H1 (cell line): ENCODE data around the gene OR2B2. TPM values are rescaled to one million over a fixed set of nuclear protein-coding genes. Genes with fewer than 3 reads are reported as not detected.

Experiments used
- CREB1 ChIP-seq: IDR thresholded peaks from 2 replicates; pipeline ENCODE4 v1.6.1; 2012; ENCODE audit warnings: inconsistent platforms
- CTCF ChIP-seq, 3 experiments: IDR thresholded peaks; 1 replicate in 2 of 3; 2 replicates in 1 of 3; pipeline versions ENCODE4 v1.5.1 to v1.6.1; 2011; ENCODE audit warnings: low read length in 3 of 3, mild to moderate bottlenecking in 3 of 3, inconsistent platforms in 2 of 3, low read depth in 1 of 3, moderate library complexity in 1 of 3; ENCODE audit not compliant: insufficient read depth in 1 of 3; ENCODE audit errors: control extremely low read depth in 1 of 3
- MAFK ChIP-seq: IDR thresholded peaks from 2 replicates; pipeline ENCODE4 v1.6.1; 2012; ENCODE audit warnings: low read depth, mild to moderate bottlenecking, improper control_type of control experiment, low read length
- polyA plus RNA-seq, 7 experiments: library from polyadenylated mRNA; depleted of rRNA in 3 of 7; stranded (reverse) in 5 of 7; unstranded in 2 of 7; fragments of >200 nt in 5 of 7; fragments of 200-250 nt in 2 of 7; gene quantifications; 1 replicate in 5 of 7; 2 replicates in 1 of 7; 4 replicates in 1 of 7; pipeline versions ENCODE4 v1.2.1 to v1.2.3, GENCODE V29; 2011 to 2013; ENCODE audit warnings: missing spikeins in 2 of 7, mixed read lengths in 2 of 7
- total RNA-seq: library from RNA; stranded (reverse); fragmentation: NEBNext Ultra II Directional; extraction: Animal tissue kit (Norgen Biotek cat#: 25700); gene quantifications from 2 replicates; pipeline ENCODE4 v1.2.1, GENCODE V29; 2021
- TF ChIP-seq, protein P1 (sequence below): fragments of 300-600 bp; sonication (generic); IDR thresholded peaks from 2 replicates; pipeline ENCODE4 v1.7.1; 2012; ENCODE audit warnings: low read length, moderate library complexity, mild to moderate bottlenecking, inconsistent platforms; ENCODE audit not compliant: insufficient replicate concordance

Gene OR2B2
- total and polyA plus RNA-seq, 2 of the 8 experiments (the other 6 are each of a cell fraction or from before 2014, with no cell fraction given), result not detected

- TF ChIP-seq, protein P1, sequence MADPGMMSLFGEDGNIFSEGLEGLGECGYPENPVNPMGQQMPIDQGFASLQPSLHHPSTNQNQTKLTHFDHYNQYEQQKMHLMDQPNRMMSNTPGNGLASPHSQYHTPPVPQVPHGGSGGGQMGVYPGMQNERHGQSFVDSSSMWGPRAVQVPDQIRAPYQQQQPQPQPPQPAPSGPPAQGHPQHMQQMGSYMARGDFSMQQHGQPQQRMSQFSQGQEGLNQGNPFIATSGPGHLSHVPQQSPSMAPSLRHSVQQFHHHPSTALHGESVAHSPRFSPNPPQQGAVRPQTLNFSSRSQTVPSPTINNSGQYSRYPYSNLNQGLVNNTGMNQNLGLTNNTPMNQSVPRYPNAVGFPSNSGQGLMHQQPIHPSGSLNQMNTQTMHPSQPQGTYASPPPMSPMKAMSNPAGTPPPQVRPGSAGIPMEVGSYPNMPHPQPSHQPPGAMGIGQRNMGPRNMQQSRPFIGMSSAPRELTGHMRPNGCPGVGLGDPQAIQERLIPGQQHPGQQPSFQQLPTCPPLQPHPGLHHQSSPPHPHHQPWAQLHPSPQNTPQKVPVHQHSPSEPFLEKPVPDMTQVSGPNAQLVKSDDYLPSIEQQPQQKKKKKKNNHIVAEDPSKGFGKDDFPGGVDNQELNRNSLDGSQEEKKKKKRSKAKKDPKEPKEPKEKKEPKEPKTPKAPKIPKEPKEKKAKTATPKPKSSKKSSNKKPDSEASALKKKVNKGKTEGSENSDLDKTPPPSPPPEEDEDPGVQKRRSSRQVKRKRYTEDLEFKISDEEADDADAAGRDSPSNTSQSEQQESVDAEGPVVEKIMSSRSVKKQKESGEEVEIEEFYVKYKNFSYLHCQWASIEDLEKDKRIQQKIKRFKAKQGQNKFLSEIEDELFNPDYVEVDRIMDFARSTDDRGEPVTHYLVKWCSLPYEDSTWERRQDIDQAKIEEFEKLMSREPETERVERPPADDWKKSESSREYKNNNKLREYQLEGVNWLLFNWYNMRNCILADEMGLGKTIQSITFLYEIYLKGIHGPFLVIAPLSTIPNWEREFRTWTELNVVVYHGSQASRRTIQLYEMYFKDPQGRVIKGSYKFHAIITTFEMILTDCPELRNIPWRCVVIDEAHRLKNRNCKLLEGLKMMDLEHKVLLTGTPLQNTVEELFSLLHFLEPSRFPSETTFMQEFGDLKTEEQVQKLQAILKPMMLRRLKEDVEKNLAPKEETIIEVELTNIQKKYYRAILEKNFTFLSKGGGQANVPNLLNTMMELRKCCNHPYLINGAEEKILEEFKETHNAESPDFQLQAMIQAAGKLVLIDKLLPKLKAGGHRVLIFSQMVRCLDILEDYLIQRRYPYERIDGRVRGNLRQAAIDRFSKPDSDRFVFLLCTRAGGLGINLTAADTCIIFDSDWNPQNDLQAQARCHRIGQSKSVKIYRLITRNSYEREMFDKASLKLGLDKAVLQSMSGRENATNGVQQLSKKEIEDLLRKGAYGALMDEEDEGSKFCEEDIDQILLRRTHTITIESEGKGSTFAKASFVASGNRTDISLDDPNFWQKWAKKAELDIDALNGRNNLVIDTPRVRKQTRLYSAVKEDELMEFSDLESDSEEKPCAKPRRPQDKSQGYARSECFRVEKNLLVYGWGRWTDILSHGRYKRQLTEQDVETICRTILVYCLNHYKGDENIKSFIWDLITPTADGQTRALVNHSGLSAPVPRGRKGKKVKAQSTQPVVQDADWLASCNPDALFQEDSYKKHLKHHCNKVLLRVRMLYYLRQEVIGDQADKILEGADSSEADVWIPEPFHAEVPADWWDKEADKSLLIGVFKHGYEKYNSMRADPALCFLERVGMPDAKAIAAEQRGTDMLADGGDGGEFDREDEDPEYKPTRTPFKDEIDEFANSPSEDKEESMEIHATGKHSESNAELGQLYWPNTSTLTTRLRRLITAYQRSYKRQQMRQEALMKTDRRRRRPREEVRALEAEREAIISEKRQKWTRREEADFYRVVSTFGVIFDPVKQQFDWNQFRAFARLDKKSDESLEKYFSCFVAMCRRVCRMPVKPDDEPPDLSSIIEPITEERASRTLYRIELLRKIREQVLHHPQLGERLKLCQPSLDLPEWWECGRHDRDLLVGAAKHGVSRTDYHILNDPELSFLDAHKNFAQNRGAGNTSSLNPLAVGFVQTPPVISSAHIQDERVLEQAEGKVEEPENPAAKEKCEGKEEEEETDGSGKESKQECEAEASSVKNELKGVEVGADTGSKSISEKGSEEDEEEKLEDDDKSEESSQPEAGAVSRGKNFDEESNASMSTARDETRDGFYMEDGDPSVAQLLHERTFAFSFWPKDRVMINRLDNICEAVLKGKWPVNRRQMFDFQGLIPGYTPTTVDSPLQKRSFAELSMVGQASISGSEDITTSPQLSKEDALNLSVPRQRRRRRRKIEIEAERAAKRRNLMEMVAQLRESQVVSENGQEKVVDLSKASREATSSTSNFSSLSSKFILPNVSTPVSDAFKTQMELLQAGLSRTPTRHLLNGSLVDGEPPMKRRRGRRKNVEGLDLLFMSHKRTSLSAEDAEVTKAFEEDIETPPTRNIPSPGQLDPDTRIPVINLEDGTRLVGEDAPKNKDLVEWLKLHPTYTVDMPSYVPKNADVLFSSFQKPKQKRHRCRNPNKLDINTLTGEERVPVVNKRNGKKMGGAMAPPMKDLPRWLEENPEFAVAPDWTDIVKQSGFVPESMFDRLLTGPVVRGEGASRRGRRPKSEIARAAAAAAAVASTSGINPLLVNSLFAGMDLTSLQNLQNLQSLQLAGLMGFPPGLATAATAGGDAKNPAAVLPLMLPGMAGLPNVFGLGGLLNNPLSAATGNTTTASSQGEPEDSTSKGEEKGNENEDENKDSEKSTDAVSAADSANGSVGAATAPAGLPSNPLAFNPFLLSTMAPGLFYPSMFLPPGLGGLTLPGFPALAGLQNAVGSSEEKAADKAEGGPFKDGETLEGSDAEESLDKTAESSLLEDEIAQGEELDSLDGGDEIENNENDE, result no peak
- TF ChIP-seq CREB1 (no peak), MAFK (no peak), CTCF (IDR thresholded peaks at IDR 0.05; ENCODE audit: control extremely low read depth in 1 of 3, insufficient read depth in 1 of 3, low read depth in 1 of 3, low read length in 3 of 3) (no peak)
Measured at GRCh38 chr6:27886073-27886472, 26.1 kb downstream of the OR2B2 start (continued).
